Testis (tissue), 3 donors: Measurements from ENCODE around the gene ABI3BP. TPM values are rescaled to one million over a fixed set of nuclear protein-coding genes. Genes with fewer than 3 reads are reported as not detected.
"Not testable (repeated sequence)": the region's sequence is repeated elsewhere in the genome, so short reads cannot be mapped to it uniquely, and the experiment has no call there.

Source experiments
- DNase-seq: peaks from one replicate; pipeline ENCODE4 v3.0.0-alpha.2; 2019
- H3K27ac ChIP-seq, 2 donors: fragments of 200-600 bp; sonication (generic); one replicate each; pipeline ENCODE4 v1.5.1; 2019
- H3K27me3 ChIP-seq: fragments of 200-600 bp; sonication (generic); one replicate; pipeline ENCODE4 v1.5.1; 2019
- H3K36me3 ChIP-seq: fragments of 200-600 bp; sonication (generic); one replicate; pipeline ENCODE4 v1.5.1; 2017; ENCODE audit warnings: low read depth; ENCODE audit errors: missing control alignments
- H3K4me1 ChIP-seq: fragments of 200-600 bp; sonication (generic); one replicate; pipeline ENCODE4 v1.5.1; 2019
- H3K4me3 ChIP-seq, 2 donors: fragments of 200-600 bp; sonication (generic); one replicate each; pipeline ENCODE4 v1.5.1; 2017 to 2019
- H3K9me3 ChIP-seq: fragments of 200-600 bp; sonication (generic); one replicate; pipeline ENCODE4 v1.5.1; 2017
- CTCF ChIP-seq, 3 experiments: fragments of 450-650 bp in 2 of 3; fragments of 200-600 bp in 1 of 3; sonication (generic) in 1 of 3; IDR thresholded peaks; one replicate each; pipeline ENCODE4 v1.5.1; 2016 to 2019; ENCODE audit warnings: antibody characterized with exemption in 3 of 3, mild to moderate bottlenecking in 2 of 3, moderate library complexity in 1 of 3
- POLR2A ChIP-seq: fragments of 450-650 bp; IDR thresholded peaks from one replicate; pipeline ENCODE4 v1.6.1; 2017; ENCODE audit warnings: antibody characterized with exemption, mild to moderate bottlenecking, moderate library complexity
- WGBS, 2 donors: methylation state at CpG; one replicate each; pipeline ENCODE4 v1.1.5; 2018; 5-methylcytosine and 5-hydroxymethylcytosine counted together
- intact Hi-C: fragments of 100-400 bp; cut with DNase I; formaldehyde crosslinking; loops from one replicate; pipeline ENCODE4 v1.15.1; 2023; ENCODE audit warnings: low total_unique reads
- polyA plus RNA-seq: library from polyadenylated mRNA; stranded (reverse); fragments of 350-450 nt; fragmentation: Illumina TruSeq; extraction: RNeasy Lipid Tissue Mini Kit (QIAGEN cat#74804); gene quantifications from one replicate; pipeline ENCODE4 v1.2.3, GENCODE V29; 2014; ENCODE audit warnings: low read depth, low replicate concordance; ENCODE audit not compliant: insufficient read depth
- total RNA-seq, 2 donors: library from RNA; depleted of rRNA; stranded (reverse); fragments of >200 nt; gene quantifications; one replicate each; pipeline ENCODE4 v1.2.3, GENCODE V29; 2016

Gene ABI3BP
- total and polyA plus RNA-seq, 3 donors from 2014 or later: 8.7 to 58.2 (median 25.0) TPM

- Histone ChIP-seq H3K4me3 (no peak overlapping the region), H3K4me1 (no peaks in the 10 kb centered on the region), H3K27me3 (no peaks in the 10 kb centered on the region), H3K9me3 (no peaks in the 10 kb centered on the region), H3K27ac (no peak overlapping the region), H3K36me3 (no peaks in the 10 kb centered on the region)
- no peak for TF ChIP-seq POLR2A
- TF ChIP-seq CTCF (IDR thresholded peaks at IDR 0.05): no peak
- 48 to 50% methylated on average over 4 of the region's 4 CpGs for WGBS, 2 donors
- intact Hi-C loops: no loop called here
- no peak for DNase-seq
Observed at GRCh38 chr3:100953103-100953502, 40.1 kb downstream of the ABI3BP start.

- DNase-seq: no peak
- intact Hi-C loops: no loop called here
- H3K27me3 ChIP-seq: no peaks in the 10 kb centered on the region
- H3K4me3 ChIP-seq: no peak overlapping the region
- TF ChIP-seq POLR2A (no peak), CTCF (IDR thresholded peaks at IDR 0.05) (no peak)
- H3K4me1 ChIP-seq: no peaks in the 10 kb centered on the region
- H3K36me3 ChIP-seq: no peaks in the 10 kb centered on the region
- 79 to 80% methylated on average over 3 of the region's 3 CpGs for WGBS, 2 donors
- H3K27ac ChIP-seq: no peak overlapping the region
- no peaks in the 10 kb centered on the region for H3K9me3 ChIP-seq
Observed at GRCh38 chr3:100947119-100947518, 46.1 kb downstream of the ABI3BP start.

- DNase-seq, H3K9me3 ChIP-seq, intact Hi-C loops, H3K4me1 ChIP-seq, H3K4me3 ChIP-seq, H3K27me3 ChIP-seq, H3K36me3 ChIP-seq, H3K27ac ChIP-seq: not testable (repeated sequence)
- 89 to 90% methylated on average over 2 of the region's 2 CpGs for WGBS, 2 donors
Observed at GRCh38 chr3:100946096-100946495, 47.1 kb downstream of the ABI3BP start.

GRCh38 chr3:100941451-100941850, 51.8 kb downstream of the ABI3BP start:
- intact Hi-C loops: no loop called here
- no peak for DNase-seq
- Histone ChIP-seq H3K27ac (peak overlapping the region in 1 of 2 donors; percentile 58), H3K36me3 (no peaks in the 10 kb centered on the region), H3K9me3 (no peaks in the 10 kb centered on the region), H3K27me3 (no peaks in the 10 kb centered on the region), H3K4me3 (no peak overlapping the region), H3K4me1 (no peaks in the 10 kb centered on the region)
- no peak for TF ChIP-seq CTCF (IDR thresholded peaks at IDR 0.05)
- TF ChIP-seq POLR2A: no peak
- 42 to 66% methylated on average over 2 of the region's 2 CpGs for WGBS, 2 donors

GRCh38 chr3:100941041-100941440, 52.2 kb downstream of the ABI3BP start:
- intact Hi-C loops: no loop called here
- DNase-seq: peak; percentile 50
- peak overlapping the region in 1 of 2 donors; percentile 58 for H3K27ac ChIP-seq

More at GRCh38 chr3:100941041-100941440, 52.2 kb downstream of the ABI3BP start:
- 47 to 60% methylated on average over 2 of the region's 2 CpGs for WGBS, 2 donors
- TF ChIP-seq POLR2A: no peak
- TF ChIP-seq CTCF (IDR thresholded peaks at IDR 0.05): no peak
- no peaks in the 10 kb centered on the region for H3K36me3 ChIP-seq
- H3K9me3 ChIP-seq: no peaks in the 10 kb centered on the region
- H3K27me3 ChIP-seq: no peaks in the 10 kb centered on the region
- no peaks in the 10 kb centered on the region for H3K4me1 ChIP-seq
- no peak overlapping the region for H3K4me3 ChIP-seq
